ENCODE data around the gene TREML2.

TREML2 gene

GRCh38 chr6:41174610-41175009, 26.3 kb downstream of the TREML2 start:
- no peak for DNase-seq

GRCh38 chr6:41171908-41172307, 29.0 kb downstream of the TREML2 start:
- DNase-seq: no peak

GRCh38 chr6:41170547-41171160, 30.3 kb downstream of the TREML2 start:
- DNase-seq: no peak

GRCh38 chr6:41167173-41167963, 33.6 kb downstream of the TREML2 start:
- DNase-seq: no peak

- DNase-seq: no peak
Observed at GRCh38 chr6:41164551-41165120, 36.3 kb downstream of the TREML2 start.

- DNase-seq: no peak
Observed at GRCh38 chr6:41163419-41163717, 37.6 kb downstream of the TREML2 start.

- DNase-seq: no peak
Observed at GRCh38 chr6:41162687-41163418, 38.1 kb downstream of the TREML2 start, which contains the start of gene TREM2. Gene TREM2, minus strand, starts transcription at chr6:41163116. Its CDS starts 34 bp downstream, at chr6:41163082.

GRCh38 chr6:41161851-41162552, 38.9 kb downstream of the TREML2 start:
- DNase-seq: no peak

GRCh38 chr6:41161380-41161779, 39.6 kb downstream of the TREML2 start:
- no peak for DNase-seq

GRCh38 chr6:41160933-41161332, 40.0 kb downstream of the TREML2 start:
- DNase-seq: no peak

GRCh38 chr6:41159415-41160082, 41.4 kb downstream of the TREML2 start:
- DNase-seq: no peak

- no peak for DNase-seq
Observed at GRCh38 chr6:41157323-41157722, 43.6 kb downstream of the TREML2 start.

GRCh38 chr6:41156771-41157170, 44.2 kb downstream of the TREML2 start:
- DNase-seq: no peak

GRCh38 chr6:41156001-41156400, 44.9 kb downstream of the TREML2 start:
- no peak for DNase-seq

GRCh38 chr6:41155132-41155805, 45.7 kb downstream of the TREML2 start:
- no peak for DNase-seq

GRCh38 chr6:41153992-41154625, 46.8 kb downstream of the TREML2 start, which contains the start of gene TREML1:
Gene TREML1, minus strand, starts transcription at chr6:41154347. Its CDS starts 59 bp downstream, at chr6:41154288.
- DNase-seq: no peak

- DNase-seq: no peak
Observed at GRCh38 chr6:41153451-41153850, 47.5 kb downstream of the TREML2 start.

GRCh38 chr6:41150671-41151070, 50.3 kb downstream of the TREML2 start:
- DNase-seq: no peak

GRCh38 chr6:41147917-41148316, 53.0 kb downstream of the TREML2 start:
- DNase-seq: no peak
